Skeletal muscle cell (primary cell): ENCODE data around the gene ZNF599.
"Not testable (repeated sequence)": the region's sequence is repeated elsewhere in the genome, so short reads cannot be mapped to it uniquely, and the experiment has no call there.

Source experiments
- DNase-seq: peaks from one replicate; pipeline ENCODE4 v3.0.0-alpha.2; 2010; ENCODE audit warnings: low read depth
- H3K4me3 ChIP-seq: 2 replicates; pipeline ENCODE4 v1.5.1; 2011; ENCODE audit warnings: low read depth, mild to moderate bottlenecking, control low read depth, low read length, moderate library complexity

ZNF599 gene

GRCh38 chr19:34772697-34773554 is at the start of gene ZNF599:
TSS of gene ZNF599 (minus strand) at chr19:34773215. CDS start at chr19:34772841, 374 bp downstream.
- DNase-seq = peak; percentile 65
- peak within 1 kb of the TSS; percentile 96 for H3K4me3 ChIP-seq

GRCh38 chr19:34818270-34818669 is 45.3 kb upstream of the ZNF599 start:
- H3K4me3 ChIP-seq = no peak overlapping the region
- no peak for DNase-seq

GRCh38 chr19:34816708-34817107 is 43.7 kb upstream of the ZNF599 start:
- H3K4me3 ChIP-seq = no peak overlapping the region
- no peak for DNase-seq

GRCh38 chr19:34808566-34808965 is 35.6 kb upstream of the ZNF599 start:
- H3K4me3 ChIP-seq = no peak overlapping the region
- DNase-seq = peak; percentile 50

- DNase-seq = no peak
- H3K4me3 ChIP-seq = no peak overlapping the region
Observed at GRCh38 chr19:34806976-34807860, 34.2 kb upstream of the ZNF599 start.

- no peak for DNase-seq
- H3K4me3 ChIP-seq = no peak overlapping the region
Observed at GRCh38 chr19:34804115-34804514, 31.1 kb upstream of the ZNF599 start.

GRCh38 chr19:34796953-34797352 is 23.9 kb upstream of the ZNF599 start:
- DNase-seq, H3K4me3 ChIP-seq: not testable (repeated sequence)

- no peak for DNase-seq
- no peak overlapping the region for H3K4me3 ChIP-seq
Observed at GRCh38 chr19:34794066-34794960, 21.3 kb upstream of the ZNF599 start.

GRCh38 chr19:34793565-34793964 is 20.6 kb upstream of the ZNF599 start:
- no peak for DNase-seq
- H3K4me3 ChIP-seq = no peak overlapping the region

GRCh38 chr19:34788074-34788473 is 15.1 kb upstream of the ZNF599 start:
- DNase-seq = no peak
- no peak overlapping the region for H3K4me3 ChIP-seq

- no peak overlapping the region for H3K4me3 ChIP-seq
- DNase-seq = no peak
Observed at GRCh38 chr19:34787059-34787824, 14.2 kb upstream of the ZNF599 start.

GRCh38 chr19:34786236-34786635 is 13.2 kb upstream of the ZNF599 start:
- no peak overlapping the region for H3K4me3 ChIP-seq
- DNase-seq = no peak

GRCh38 chr19:34779652-34780051 is 6.6 kb upstream of the ZNF599 start:
- no peak for DNase-seq
- H3K4me3 ChIP-seq = no peak overlapping the region

- DNase-seq = no peak
- H3K4me3 ChIP-seq = no peak overlapping the region
Observed at GRCh38 chr19:34778342-34778741, 5.3 kb upstream of the ZNF599 start.

GRCh38 chr19:34774857-34775256 is 1.8 kb upstream of the ZNF599 start:
- no peak for DNase-seq
- H3K4me3 ChIP-seq = no peak overlapping the region

GRCh38 chr19:34773555-34773864 is 495 bp upstream of the ZNF599 start:
- DNase-seq = no peak
- peak overlapping the region; percentile 96 for H3K4me3 ChIP-seq

GRCh38 chr19:34767951-34768350 is 5.1 kb downstream of the ZNF599 start:
- no peak overlapping the region for H3K4me3 ChIP-seq

GRCh38 chr19:34766386-34766785 is 6.6 kb downstream of the ZNF599 start:
- H3K4me3 ChIP-seq = no peak overlapping the region
- DNase-seq = no peak

More at GRCh38 chr19:34767951-34768350, 5.1 kb downstream of the ZNF599 start:
- DNase-seq = no peak
